NCI-H1417 treated with DMSO at 0.1 percent for 48 hours (cell line): Measurements from ENCODE around the gene LRP1B.

Experiments
- DNase-seq: peaks from one replicate; lab custom pipeline; 2025; lab: John Stamatoyannopoulos, UW

The LRP1B gene

DNA sequence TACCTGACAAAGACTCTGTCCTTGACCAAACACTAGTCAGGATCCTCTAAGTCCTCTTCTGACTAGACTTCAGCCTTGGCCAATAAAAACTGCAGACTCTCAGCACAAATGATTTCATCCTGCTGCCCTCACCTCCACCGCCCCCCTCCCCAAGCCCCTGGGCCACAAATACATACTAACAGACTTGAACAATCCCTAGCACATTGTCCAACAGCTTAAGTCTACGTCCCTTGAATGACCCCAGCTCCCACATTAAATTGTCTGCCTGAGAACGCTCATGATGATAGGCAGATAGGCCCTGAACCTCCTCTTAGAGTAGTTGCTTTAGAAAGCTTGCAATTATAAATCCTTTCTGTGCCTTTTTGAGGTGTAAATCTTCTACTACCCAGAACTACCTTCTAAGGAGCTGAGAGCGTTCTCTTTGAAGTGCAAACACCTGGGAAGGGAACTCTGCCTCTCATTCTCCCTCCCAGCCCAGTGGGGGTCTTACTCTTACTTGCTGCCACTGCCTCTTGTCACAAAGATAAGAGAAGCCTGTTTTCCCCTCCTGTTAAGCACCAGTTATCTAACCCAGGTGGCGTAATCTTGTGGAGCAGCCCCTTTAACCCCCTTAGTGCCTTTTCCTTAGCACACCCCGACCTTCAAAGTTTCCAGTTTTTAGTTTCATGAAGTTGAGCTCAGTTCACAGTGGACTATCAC, 1225.6 kb downstream of the LRP1B start:
- no peak for DNase-seq

DNA sequence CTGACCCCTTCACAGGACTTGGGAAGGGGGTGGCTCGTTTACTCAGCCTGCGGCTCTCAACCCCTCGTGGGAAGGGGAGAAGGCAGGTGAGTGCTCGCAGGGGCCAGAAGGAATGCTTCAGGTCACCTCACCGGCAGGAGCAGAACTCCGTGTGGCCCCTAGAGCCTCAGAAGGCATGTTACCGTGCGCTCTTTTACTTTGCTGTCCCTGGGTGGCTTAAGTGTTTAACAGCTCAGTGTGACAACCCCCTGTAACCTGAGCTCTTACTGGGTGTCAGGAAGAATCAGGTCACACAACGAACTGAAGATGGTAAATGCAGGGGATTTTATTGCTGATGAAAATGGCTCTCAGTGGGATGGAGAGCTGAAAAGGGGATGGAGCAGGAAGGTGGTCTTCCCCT, 1235.4 kb downstream of the LRP1B start:
- no peak for DNase-seq

DNA sequence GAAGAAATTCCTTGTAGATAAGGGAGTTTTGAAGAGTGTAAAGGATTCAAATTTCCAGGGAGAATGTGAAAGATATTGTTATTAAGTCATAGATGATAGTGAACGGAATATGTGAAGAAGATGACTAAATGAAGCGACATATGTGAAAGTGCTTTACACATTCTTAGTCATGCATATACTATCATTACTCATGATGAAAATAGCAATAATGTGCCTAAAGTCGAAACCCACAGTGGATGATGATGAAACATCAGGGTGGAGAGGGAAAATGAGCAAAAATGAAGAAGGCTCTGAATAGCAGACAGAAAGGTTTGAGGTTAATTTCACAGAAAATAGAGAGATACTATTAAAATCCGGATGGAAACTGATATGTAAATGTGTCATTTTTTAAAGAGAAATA, 1237.1 kb downstream of the LRP1B start:
- no peak for DNase-seq

DNA sequence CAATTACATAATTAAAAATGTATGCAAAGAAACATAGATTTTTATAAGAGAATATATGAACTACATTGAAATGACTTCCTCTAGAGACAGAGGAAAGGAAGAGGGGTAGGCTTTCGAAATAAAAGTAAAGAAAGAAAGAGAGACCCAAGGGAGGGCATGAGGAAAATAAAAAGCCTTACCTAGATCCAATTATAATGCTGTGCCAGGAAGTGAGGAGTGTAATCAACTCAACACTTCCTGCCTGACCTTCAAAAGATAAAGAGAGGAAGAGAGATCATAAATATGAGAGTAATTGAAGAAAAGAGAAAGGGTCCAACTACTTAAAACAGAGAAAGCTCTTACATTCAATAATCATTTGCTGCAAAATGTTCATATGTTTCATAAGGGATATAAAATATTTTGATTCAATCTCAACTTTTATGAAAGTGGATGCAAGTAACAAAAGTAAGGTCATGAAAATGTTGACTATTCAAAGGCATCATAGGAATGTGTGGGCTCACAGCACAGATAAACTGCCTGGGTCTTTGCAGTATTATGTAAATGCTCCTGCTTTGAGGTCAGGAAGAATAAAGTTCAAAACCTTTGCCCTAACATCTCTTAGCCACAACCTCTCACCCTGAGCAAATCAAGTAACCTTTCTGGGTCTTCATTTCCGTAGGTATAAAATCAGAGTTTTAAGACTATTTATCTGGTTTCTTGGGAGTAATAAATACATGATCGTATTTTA, 1237.7 kb downstream of the LRP1B start:
- no peak for DNase-seq

DNA sequence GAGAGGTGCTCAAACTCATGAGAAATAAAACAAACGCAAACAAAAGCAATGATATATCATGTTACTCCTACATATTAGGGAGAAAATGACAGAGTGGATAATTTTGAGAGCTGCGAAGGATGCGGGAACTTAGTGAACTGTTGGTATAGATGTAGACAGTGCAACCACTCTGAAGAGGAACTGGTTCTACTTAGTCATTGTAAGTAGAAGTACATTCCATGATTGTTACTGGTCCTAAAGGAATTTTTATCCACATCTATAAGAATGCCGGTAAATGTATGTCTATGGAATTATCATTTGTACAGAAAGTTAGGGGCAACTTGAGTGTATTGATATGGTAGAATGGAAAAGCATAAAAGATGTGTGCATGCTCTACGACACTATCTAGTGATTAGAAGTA, 1238.4 kb downstream of the LRP1B start:
- DNase-seq = no peak

DNA sequence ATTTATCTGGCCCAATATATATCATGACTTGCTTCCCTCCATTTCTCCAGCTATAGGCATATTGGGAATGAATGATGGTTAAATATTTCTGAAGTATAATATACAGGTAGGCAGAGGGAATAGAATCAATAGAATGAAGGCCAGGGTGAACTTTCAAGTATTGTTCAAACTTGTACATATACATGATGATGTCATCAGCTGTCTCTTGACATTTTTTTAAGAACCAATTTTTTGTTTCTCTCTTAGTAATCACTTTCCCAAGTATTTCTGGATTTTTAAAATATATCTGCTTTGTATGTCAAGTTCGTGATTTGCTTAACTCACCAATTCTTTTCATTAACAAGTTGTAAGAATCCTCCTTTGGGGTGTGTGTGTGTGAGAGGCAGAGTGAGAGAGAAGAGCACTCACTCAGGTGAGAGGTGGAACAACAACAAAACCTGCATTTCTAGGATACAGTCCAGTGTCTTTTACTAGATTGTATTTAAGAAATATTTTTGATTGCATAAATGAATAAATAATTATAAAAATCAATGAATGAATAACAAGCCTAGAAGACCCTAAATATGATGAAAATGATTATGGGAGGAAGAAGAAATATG, 1239.1 kb downstream of the LRP1B start:
- no peak for DNase-seq

DNA sequence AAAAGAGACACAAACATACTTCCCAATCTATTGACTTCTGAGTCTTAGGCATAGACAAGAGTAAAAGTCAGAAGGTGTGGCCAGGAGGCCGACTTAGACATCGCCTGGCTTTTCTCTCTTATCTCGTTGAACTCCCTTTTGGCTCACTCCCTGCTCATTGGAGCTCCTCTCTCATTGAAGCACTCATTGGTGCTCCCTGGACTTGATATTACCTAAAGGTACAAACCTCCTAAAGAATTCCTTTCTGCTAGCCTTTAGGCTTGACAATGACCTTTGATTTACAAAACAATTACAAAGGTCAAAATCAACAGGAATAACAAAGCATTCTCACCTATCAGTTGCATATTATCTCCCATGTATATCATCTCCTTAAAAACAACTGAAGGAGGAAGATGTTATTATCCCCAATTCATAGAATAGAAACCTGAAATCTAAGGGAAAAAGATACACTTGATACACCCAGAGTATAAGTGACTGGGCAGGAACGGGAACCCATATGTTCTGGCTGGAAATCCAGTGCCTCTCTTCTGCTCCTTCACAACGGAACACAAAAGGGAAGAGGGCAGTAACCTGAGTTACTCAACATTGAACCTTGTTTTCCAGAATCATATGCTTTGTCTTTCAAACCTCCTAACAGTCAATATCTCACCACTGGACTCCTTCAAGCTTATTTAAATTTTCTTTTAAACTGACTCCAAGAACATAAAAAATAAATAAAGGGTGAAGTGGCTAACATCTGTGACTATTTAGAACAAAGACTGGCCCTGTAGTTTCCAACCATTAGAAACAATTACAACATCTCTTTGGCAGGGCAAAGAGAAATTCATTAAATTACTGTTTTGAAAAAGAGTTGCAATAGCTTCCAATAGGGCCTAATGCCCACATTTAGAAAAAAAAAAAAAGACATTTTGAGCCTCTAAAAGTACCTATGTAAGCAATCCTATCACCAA, 1247.9 kb downstream of the LRP1B start:
- DNase-seq = no peak

DNA sequence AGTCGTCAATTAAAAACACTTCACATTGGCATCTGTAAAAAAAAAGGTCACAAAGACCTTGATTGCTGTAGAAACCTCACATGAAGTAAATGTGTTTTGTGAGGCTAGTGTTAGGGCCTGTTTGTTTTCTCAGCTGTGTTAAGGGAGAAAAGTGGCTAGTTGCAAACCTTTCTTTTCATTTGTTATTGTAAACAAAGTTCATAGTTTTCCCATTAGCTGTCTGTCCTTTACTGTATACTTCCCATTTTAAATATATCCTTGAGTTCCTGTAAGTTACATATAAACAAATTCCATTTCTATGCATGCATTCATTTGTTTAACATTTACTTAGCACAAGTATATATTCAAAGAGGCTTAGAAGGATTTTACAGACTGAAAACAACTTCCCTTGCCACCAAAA, 1250.2 kb downstream of the LRP1B start:
- no peak for DNase-seq

DNA sequence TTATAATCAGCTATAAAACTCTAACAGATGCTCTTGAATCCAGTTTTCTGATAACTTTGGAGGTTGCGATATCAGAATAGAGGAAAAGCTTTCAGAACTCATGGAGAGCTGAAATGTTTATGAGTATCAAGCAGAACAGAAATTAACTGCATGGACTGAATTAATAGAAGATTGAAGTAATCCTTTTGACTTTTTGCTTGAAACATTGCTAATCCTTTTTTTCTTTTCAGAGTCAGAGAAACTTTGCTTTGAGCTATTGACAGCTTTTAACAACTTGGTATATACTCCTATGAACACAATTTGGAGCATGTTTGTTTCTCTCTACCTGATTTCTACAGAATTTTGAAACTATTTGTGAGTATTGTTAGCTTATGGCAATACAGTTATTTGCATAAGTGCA, 1254.8 kb downstream of the LRP1B start:
- DNase-seq = no peak

DNA sequence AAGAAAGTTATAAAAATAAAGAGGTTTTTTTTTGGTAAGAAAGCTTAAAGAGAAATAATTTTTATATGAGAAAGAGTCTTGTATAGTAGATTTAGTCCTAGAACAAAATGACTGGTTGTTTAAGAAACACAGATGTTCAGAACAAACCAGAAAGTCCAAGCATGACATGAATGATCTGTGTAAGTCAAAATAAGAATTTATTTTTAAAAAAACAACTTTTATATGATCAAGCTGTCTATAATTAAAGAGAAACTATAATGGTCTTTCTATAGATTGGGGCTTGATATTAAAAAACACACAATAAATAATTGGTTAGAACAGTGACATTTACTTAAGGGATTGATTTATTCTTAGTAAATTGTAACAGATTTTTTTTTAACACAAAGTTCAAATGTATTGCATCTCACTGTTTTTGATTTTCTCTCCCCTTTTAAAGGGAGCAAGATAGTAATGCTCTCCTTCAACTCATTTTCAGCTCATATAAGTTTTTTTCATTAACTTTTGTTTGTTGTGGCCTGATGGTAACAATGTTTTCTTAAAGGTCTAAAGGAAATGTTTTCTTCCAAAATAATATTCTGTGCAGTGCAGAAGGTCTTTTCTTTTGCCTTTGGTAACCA, 1256.8 kb downstream of the LRP1B start:
- DNase-seq = no peak

DNA sequence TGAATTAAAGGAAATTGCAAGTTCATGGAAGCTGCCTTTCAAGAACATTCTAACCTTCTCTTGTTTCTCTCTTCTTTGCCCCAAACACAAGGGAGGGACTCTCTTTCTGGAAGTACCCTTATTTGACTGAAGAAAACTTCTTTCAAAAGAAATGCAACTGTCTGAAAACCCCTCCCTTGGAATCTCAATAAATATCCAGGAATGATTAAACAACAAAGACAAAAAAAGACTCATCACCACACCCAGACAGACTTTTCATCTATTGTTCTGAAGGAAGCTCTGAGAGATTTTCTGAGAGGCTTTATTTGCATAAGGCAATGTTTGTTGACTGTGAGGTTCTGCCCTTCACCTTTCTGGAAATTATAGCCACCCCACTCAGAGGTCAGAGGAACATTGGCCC, 1260.9 kb downstream of the LRP1B start:
- no peak for DNase-seq

DNA sequence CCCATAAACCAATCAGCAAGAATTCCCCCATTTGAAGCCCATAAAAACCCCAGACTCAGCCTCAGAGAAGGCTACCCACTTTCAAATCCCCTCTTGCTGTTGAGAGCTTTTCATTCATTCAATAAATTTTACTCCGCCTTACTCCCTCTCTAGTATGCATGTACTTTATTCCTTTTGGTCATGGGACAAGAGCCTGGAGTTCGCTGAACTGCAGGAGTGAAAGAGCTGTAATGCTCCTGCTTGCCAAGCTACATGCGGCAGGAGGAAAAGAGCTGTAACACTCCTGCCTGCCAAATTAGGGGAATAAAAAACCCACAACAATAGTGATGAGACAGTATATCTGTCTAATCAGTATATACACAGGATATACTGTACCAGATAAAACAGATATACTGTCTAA, 1261.7 kb downstream of the LRP1B start:
- DNase-seq = no peak

DNA sequence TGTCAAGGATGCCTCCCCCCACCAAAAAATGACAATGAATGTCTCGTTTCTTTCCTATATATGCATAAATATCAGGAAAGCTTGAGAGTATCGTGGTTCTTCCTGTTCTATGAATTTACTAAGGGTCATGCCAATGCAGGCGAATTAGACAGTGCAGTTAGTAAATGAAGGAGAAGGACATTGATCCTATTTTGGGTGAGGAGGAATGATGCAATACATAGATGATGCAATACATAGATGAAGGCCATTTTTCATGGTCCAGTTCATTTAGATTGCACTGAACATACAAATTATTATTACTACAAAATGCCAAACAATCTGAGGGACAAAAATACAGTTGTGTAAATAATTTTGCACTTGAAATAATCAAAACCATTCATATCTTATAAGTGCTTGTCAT, 1265.0 kb downstream of the LRP1B start:
- DNase-seq = no peak

DNA sequence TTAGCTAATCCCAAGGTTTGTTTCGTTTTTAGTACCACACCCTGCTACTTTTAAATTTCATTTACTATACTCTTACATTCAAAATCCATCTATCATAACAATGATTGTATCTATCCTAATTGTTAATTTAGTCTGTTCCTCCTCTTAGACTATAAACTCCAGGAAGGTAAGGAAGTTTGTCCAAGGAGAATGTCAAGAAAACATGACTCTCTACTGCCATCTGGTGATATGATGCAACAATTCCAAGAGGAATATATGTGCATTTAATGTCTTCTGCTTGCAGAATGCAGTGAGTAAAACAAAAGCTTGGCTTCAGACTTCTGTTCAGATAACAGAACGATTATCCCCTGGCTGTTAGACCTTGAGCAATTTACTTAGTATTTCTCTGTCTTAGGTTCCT, 1267.1 kb downstream of the LRP1B start:
- DNase-seq = no peak

DNA sequence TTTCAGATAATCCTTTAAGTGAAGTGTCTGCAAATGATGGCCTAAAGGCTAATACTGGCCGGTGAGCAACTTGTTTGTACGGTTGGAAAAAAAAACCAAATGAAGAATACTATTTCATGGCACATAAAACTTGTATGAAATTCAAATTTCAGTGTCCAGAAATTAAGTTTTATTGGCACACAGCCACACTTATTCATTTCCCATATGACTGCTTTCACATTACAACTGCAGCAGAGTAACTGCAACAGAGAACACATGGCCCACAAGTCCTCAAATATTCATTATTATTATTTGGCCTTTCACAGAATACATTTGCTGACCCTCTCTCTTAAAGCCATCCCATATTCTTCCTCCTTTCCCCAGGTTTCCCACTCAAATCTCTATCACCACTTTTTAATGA, 1268.6 kb downstream of the LRP1B start:
- DNase-seq = no peak

DNA sequence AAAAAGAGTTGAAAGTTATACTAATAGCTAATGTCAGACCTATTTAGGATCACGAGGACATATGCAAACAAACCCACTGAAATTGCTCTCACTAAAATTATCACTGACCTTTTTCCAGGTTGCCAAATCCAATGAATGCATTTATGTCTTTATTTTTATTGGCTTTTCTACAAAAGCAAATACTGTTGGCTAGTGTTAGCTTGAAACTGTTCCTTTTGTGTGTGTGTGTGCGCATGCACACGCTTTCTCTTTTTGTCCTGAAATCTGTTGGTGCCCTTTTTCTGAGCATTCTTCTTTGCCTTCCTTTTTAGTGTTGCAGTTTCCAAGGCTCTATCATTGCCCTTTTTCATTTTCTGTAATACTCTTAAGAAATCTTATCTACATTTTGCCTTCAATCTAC, 1269.2 kb downstream of the LRP1B start:
- no peak for DNase-seq

DNA sequence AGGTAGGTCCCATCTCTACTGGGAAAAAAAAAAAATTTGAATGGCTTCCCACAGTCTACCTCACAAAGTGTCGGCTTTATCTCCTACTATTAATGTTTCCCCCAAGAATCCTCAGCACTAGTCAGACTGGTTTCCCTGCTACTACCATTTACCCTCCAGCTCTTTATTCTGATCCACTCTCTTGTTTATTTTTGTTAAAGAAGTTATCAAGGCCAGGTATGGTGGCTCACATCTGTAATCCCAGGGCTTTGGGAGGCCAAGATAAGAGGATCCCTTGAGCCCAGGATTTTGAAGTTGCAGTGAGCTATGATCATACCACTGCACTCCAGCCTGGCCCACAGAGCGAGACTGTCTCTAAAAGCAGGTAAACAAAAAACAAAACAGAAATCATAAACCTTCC, 1275.3 kb downstream of the LRP1B start:
- no peak for DNase-seq

DNA sequence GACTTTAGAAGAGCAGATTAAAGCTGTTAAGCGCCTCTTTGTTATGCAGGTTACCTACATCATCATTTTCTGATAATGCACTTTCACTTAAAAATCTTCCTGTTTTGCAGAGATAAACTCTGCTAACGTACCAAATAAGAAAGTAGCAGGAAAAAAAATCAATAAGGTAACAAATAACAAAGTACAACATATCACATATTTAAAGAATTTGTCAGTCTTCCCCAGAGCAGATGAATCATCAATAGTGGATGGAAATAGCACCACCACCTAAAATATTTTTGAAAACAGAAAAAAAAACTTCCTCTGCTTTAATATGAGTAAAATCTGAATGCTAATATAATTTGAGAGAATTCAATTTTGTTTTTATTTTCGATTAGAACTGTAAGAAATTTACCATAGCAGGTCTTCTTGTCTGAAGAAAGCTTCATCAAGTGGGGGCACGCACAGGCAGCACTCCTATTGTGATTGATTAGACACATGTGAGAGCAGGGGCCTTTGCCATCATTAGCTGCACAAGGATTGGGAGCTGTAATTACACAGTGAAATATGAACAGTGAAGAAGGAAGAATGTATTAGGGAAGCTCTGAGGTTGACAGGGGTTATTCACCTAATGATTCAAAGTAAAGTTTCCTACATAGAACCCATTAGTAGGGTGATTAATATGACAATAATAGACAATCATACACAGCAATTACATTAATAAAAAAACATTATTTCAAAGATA, 1279.4 kb downstream of the LRP1B start:
- DNase-seq = no peak

DNA sequence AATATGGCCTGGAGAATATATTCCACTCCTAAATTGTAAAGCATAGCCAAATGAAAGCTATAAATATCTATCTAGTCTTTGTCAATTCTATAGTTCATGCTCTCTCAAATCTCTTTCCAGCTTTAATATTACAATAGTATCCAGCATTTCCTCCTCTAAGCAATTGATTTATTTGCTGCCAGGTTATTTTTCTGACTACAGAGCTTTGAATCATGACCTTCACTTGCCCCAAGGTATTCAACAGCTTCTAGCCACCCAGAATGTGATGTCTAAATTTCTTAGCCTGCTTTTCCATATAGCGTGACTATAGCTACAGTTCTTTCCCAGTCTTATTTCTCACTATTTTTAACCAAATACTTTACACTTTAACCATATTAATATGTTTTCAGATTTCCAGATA, 1287.6 kb downstream of the LRP1B start:
- DNase-seq = no peak

DNA sequence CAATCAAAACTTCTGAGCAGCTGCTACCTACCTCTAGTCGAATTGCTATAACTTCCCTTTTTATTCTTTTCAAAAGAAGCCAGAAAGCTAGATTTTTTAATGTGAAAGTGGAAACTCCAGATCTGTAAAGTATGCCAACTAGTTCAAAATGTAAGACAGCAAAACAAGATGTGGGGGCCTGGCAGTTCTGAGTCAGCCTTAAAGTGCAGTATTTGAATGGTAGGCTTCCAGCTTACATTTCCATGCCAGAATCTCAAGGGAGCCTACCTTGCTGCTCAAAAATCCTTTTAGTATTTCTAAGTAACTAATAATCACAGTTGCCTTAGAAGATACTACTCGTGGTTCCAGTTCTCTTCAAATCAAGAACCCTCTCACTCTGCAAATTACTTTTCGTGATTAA, 1288.7 kb downstream of the LRP1B start:
- DNase-seq = no peak

DNA sequence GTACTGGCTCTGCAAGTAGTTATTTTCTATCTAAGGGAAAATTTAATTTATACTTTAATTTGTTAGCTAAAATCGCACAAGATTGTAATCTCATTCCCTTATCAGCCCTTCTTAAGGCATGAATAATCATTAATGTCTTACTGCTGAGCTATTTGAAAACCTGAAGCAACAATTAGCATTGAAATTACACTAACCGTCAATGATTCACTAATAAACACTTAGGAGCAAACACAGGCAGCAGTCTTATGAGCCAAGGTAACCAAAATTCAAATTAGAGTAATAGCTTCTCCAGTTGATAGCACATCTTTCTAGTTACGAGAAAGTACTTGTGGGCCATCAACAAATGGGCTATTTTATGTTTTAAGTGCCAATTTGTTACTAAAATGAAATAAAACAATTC, 1289.7 kb downstream of the LRP1B start:
- DNase-seq = no peak
